ENCODE measurements around the gene TAS2R19.

The TAS2R19 gene

GRCh38 chr12:10986812-10987211 lies 35.6 kb downstream of the TAS2R19 start, which contains the start of gene TAS2R50:
Gene TAS2R50, minus strand, starts transcription at chr12:10986912. Its CDS starts 52 bp downstream, at chr12:10986860.
- no peak for DNase-seq

- DNase-seq = no peak
These were observed 40.2 kb downstream of the TAS2R19 start for GRCh38 chr12:10982244-10982643.

GRCh38 chr12:10974965-10975364 lies 47.5 kb downstream of the TAS2R19 start:
- no peak for DNase-seq

All from DMS153 (cell line).